HEK293T (cell line): ENCODE results near the gene FAM3A.

Experiments
- CTCF ChIA-PET: fragments of 350-600 bp; formaldehyde crosslinking; extraction: SDS; loops from one replicate; lab custom pipeline; 2021; ENCODE audit warnings: antibody characterized with exemption, inconsistent platforms; lab: Yijun Ruan, JAX
- POLR2A ChIA-PET: fragments of 350-600 bp; formaldehyde crosslinking; extraction: SDS; loops from one replicate; lab custom pipeline; 2020; ENCODE audit warnings: antibody characterized with exemption, inconsistent platforms; lab: Yijun Ruan, JAX
- DNase-seq: peaks from one replicate; pipeline ENCODE4 v3.0.0; 2012; ENCODE audit warnings: mixed read lengths; ENCODE audit errors: extremely low spot score
- ARNT ChIP-seq: fragments of 450-650 bp; IDR thresholded peaks from 2 replicates; pipeline ENCODE4 v1.6.1; 2017; ENCODE audit warnings: mild to moderate bottlenecking
- BHLHE40 ChIP-seq: fragments of 450-650 bp; IDR thresholded peaks from 2 replicates; pipeline ENCODE4 v1.6.1; 2016; ENCODE audit warnings: mild to moderate bottlenecking, moderate library complexity, borderline replicate concordance
- CTBP1 ChIP-seq: fragments of 450-650 bp; IDR thresholded peaks from 2 replicates; pipeline ENCODE4 v1.6.1; 2016; ENCODE audit warnings: borderline replicate concordance
- ELF4 ChIP-seq: fragments of 450-650 bp; IDR thresholded peaks from 2 replicates; pipeline ENCODE4 v1.6.1; 2017; ENCODE audit warnings: antibody characterized with exemption
- FOXA1 ChIP-seq: fragments of 450-650 bp; IDR thresholded peaks from 2 replicates; pipeline ENCODE4 v1.6.1; 2016; ENCODE audit warnings: mild to moderate bottlenecking
- FOXK2 ChIP-seq: fragments of 450-650 bp; IDR thresholded peaks from 2 replicates; pipeline ENCODE4 v1.6.1; 2016; ENCODE audit warnings: mild to moderate bottlenecking
- FOXM1 ChIP-seq: fragments of 450-650 bp; IDR thresholded peaks from 2 replicates; pipeline ENCODE4 v1.6.1; 2017; ENCODE audit warnings: mild to moderate bottlenecking, borderline replicate concordance
- HDGF ChIP-seq: fragments of 450-650 bp; IDR thresholded peaks from 2 replicates; pipeline ENCODE4 v1.6.1; 2017; ENCODE audit warnings: antibody characterized with exemption, borderline replicate concordance
- L3MBTL2 ChIP-seq: fragments of 450-650 bp; conservative IDR thresholded peaks from 2 replicates; pipeline ENCODE4 v1.6.1; 2016; ENCODE audit warnings: mild to moderate bottlenecking
- LEF1 ChIP-seq: fragments of 450-650 bp; IDR thresholded peaks from 2 replicates; pipeline ENCODE4 v1.6.1; 2017; ENCODE audit warnings: mild to moderate bottlenecking, borderline replicate concordance
- NFRKB ChIP-seq: fragments of 450-650 bp; IDR thresholded peaks from 2 replicates; pipeline ENCODE4 v1.6.1; 2016; ENCODE audit warnings: mild to moderate bottlenecking, moderate library complexity
- PKNOX1 ChIP-seq: fragments of 450-650 bp; IDR thresholded peaks from 2 replicates; pipeline ENCODE4 v1.6.1; 2016
- SP1 ChIP-seq: fragments of 450-650 bp; IDR thresholded peaks from 2 replicates; pipeline ENCODE4 v1.6.1; 2017
- SUZ12 ChIP-seq: fragments of 450-650 bp; IDR thresholded peaks from 2 replicates; pipeline ENCODE4 v1.6.1; 2016; ENCODE audit warnings: mild to moderate bottlenecking
- TARDBP ChIP-seq: fragments of 450-650 bp; IDR thresholded peaks from 2 replicates; pipeline ENCODE4 v1.6.1; 2016
- ZNF384 ChIP-seq: fragments of 450-650 bp; IDR thresholded peaks from 2 replicates; pipeline ENCODE4 v1.6.1; 2016

FAM3A gene

GRCh38 chrX:154460326-154460725 lies 55.7 kb downstream of the FAM3A start:
- DNase-seq: no peak
- ChIA-PET POLR2A (interaction anchor here (1.5 kb wide), 1 partner anchor 48 kb away, joined by 6 read pairs; no protein-coding TSS in a partner anchor), CTCF (no interaction called here)
- no peak for TF ChIP-seq CTBP1
- TF ChIP-seq TARDBP: no peak
- no peak for TF ChIP-seq HDGF
- TF ChIP-seq PKNOX1: no peak
- no peak for TF ChIP-seq LEF1

GRCh38 chrX:154459832-154460231 lies 56.2 kb downstream of the FAM3A start:
- CTCF ChIA-PET: no interaction called here
- POLR2A ChIA-PET: interaction anchor here (1.0 to 1.5 kb wide), 3 partner anchors 13 to 48 kb away, joined by 4 to 7 read pairs (median 6); partner anchors contain the start of gene SLC10A3
- TF ChIP-seq FOXK2 (no peak), NFRKB (no peak), LEF1 (no peak), PKNOX1 (no peak), ZNF384 (no peak), L3MBTL2 (no peak), SUZ12 (no peak)
- DNase-seq: no peak

- TF ChIP-seq TARDBP: no peak
- no peak for TF ChIP-seq FOXM1
- no peak for TF ChIP-seq CTBP1
- TF ChIP-seq SUZ12: no peak
- TF ChIP-seq LEF1: no peak
- no peak for TF ChIP-seq SP1
- TF ChIP-seq ZNF384: no peak
- TF ChIP-seq PKNOX1: no peak
- TF ChIP-seq FOXK2: no peak
- TF ChIP-seq ARNT: no peak
- no peak for TF ChIP-seq L3MBTL2
- no peak for TF ChIP-seq HDGF
- TF ChIP-seq ELF4: no peak
- TF ChIP-seq BHLHE40: no peak
- TF ChIP-seq NFRKB: no peak
- TF ChIP-seq FOXA1: no peak
- POLR2A ChIA-PET: interaction anchor here (0.8 to 1.9 kb wide), 6 partner anchors 13 to 57 kb away, joined by 3 to 7 read pairs (median 5); partner anchors contain the start of genes FAM3A, FAM50A, SLC10A3 and UBL4A
- DNase-seq: no peak
- CTCF ChIA-PET: no interaction called here
These were observed 56.9 kb downstream of the FAM3A start for GRCh38 chrX:154458954-154459778.

GRCh38 chrX:154458116-154458953 lies 57.7 kb downstream of the FAM3A start, which contains the start of gene PLXNA3:
Gene PLXNA3 (plus strand): TSS chrX:154458281. CDS start chrX:154460184, 1,903 bp downstream.
- ChIA-PET POLR2A (interaction anchor here (0.6 to 1.9 kb wide), 7 partner anchors 14 to 58 kb away, joined by 3 to 7 read pairs (median 4); partner anchors contain the start of genes FAM3A, FAM50A, SLC10A3 and UBL4A), CTCF (interaction anchor here (0.7 kb wide), 1 partner anchor 92 kb away, joined by 3 read pairs; no protein-coding TSS in a partner anchor)
- no peak for TF ChIP-seq TARDBP
- 0 out of 2 replicates have a peak, but pooled peaks have one; percentile 62 for TF ChIP-seq FOXM1
- no peak for TF ChIP-seq L3MBTL2
- TF ChIP-seq SUZ12: no peak
- no peak for TF ChIP-seq ELF4
- TF ChIP-seq FOXA1: no peak
- DNase-seq: peak; percentile 71

GRCh38 chrX:154457491-154458115 lies 58.4 kb downstream of the FAM3A start:
- DNase-seq: peak; percentile 62
- POLR2A ChIA-PET: interaction anchor here (0.6 to 1.9 kb wide), 4 partner anchors 13 to 59 kb away, joined by 3 to 5 read pairs (median 4); partner anchors contain the start of gene FAM3A
- CTCF ChIA-PET: interaction anchor here (0.7 kb wide), 1 partner anchor 93 kb away, joined by 3 read pairs; no protein-coding TSS in a partner anchor
- TF ChIP-seq CTBP1: no peak
- no peak for TF ChIP-seq TARDBP
- TF ChIP-seq LEF1: no peak
- no peak for TF ChIP-seq ELF4
- TF ChIP-seq FOXA1: no peak
- no peak for TF ChIP-seq FOXM1
- no peak for TF ChIP-seq PKNOX1
- no peak for TF ChIP-seq BHLHE40
- no peak for TF ChIP-seq SUZ12
- no peak for TF ChIP-seq NFRKB
- TF ChIP-seq HDGF: no peak
- TF ChIP-seq SP1: no peak
- no peak for TF ChIP-seq ZNF384
- TF ChIP-seq FOXK2: no peak
